GM19397 (cell line): ENCODE results near the gene FNDC3A.
"Not testable (repeated sequence)": the region's sequence is repeated elsewhere in the genome, so short reads cannot be mapped to it uniquely, and the experiment has no call there.

Experiments
- ATAC-seq: cut with Tn5 transposase; IDR thresholded peaks from one replicate; pipeline ENCODE4 v1.9.1; 2021; ENCODE audit warnings: mild to moderate bottlenecking, moderate library complexity; ENCODE audit not compliant: unreplicated experiment

FNDC3A gene

DNA sequence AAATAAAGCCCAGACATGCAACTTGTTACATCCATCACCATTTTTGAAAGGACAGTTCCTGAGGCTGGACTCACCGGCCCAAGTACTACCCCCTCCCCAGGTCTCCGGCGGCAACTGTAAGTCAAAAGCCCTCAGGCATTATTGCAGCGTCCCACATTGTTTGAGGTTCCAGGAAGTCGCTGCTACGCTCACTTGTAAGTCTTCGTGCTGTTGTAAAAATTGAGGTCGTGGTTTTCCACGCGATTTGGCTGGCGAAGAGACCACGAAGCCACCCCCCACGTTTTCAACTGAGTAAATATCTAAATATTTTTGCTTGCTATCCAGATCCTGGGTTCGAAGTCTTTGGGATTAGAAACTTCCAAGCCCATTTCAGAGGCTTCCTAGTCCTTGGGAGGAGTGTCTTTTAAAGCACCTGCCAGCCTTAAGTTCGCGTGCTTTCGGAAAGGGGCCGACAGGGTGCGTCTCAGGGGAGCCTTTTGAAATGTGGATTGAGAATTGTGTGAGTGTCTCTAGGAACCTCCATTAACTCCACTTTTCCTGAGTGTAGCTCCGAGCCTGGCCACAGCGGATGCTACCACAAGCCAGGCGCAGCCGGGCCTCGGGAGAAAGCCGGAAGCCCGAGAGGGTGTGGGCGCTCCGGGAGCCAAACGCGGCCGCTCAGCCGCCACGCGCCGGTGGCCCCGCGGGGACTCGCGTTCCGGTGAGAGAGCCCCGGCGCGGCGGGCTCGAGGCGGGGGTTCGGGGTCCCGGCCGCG lies 434 bp upstream of the FNDC3A start:
- ATAC-seq, result peak; percentile 22

DNA sequence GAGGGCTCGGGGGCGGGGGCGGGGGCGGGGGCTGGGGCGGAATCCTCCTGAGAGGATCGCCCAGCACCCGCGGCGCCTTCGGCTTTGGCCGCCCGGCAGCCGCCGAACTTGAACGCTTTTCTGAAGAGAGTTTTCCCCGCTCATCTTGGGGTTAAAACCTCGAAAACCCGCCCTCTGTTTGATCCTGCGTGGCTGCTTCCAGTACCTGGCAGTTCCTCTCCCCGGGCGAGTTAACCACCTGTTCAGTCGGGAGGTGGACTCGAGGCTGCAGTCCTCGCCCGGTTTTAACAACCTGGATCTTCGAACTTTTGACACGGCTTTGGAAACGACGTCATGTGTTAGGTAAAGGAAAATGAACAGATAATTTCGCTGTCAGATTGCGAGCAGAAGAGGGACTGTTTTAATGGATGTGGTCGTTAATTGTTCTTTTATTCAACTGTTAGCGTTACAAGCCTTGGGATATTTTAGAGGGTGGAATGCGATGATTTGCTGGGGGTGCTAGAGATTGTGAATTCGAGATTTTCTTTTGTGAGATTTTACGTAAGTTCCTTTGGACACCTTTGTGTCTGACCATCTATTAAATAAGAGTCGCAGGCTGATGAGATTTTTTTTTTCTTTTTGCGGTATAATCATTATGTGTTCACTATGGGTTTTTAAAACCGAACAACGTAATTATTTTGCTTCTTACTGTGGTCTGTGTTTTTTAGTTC lies 1.0 kb downstream of the FNDC3A start:
- peak; percentile 12 for ATAC-seq

DNA sequence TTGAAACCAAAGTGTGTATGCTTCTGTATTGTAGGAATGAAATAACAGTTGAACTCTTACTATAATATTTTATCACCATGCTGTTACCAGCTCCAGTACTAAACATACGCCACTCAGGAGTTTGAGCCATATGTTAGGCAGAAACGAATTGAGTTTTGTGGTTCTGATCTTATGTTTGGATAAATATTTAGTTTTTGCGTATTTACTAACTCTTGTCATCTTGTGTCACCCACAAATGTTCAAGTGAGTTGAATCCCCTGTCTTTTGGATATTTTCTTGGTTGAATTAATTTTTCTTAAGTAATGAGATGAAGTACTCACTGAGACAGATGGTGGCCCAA lies 1.5 kb downstream of the FNDC3A start:
- no peak for ATAC-seq

DNA sequence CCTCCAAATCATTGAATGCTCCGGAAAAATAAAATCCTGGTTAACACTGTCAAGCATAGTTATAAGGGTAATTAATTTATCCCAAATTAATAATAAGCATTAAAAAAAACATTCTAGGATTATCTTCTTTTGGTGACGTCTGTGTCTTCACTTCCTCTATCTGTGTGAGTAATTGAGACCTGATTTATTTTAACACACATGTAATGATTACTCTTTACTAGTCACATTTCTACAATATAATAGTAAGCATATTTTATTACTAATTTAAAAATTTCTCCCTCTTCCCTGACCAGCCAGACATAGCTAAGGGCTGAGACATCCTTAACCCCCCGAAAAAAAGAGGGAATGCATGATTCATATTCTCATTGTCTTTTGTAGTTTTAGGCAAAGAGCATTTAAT lies 2.3 kb downstream of the FNDC3A start:
- ATAC-seq, result no peak

DNA sequence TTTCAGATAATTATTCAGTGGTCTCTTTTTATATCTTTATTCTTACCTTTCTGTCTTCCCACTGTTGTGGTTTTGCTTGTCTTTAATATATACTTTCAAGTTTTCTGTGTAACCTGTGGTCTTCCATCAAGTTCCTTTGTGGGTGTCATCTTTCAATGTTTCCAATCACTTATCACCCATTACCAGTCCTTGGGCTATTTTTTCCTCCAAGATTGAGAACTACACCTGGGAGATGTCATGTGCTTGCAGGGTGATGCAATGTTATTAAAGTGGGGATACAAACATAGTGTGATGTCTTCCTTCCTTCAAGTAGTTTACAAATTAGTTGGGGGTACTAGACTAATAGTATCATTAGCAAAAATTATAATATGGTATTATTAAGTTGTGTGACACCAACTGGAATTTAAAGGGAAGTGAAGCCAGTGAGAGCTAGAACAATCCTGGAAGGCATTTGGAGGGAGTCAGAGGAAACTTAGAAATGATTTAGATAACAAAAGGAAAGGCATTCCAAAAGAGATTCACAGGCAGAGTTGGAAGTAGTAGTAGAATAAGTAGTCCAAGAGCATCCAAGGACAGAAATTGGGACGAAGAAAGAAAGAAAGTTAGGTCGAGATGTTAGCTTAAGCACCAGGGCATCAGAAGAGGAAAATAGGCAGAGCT lies 3.4 kb downstream of the FNDC3A start:
- ATAC-seq, result no peak

DNA sequence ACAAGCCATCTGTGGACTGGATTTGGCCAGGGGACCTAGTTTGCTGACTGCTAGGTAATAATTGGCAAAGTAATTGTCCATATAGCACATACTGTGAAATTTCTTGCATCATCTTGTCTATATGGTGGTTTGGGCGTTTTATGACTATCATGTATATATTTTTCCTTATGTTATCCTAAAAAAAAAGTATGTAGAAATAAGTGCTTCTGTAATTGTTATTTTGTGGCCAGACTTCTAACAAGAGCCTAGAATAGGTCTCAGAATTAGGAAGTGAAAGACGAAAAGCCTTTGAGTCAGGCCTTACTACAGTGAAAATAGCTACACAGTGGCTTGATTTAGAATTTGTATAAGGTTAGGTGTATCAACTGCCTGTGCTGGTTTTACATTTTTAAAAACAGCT lies 4.2 kb downstream of the FNDC3A start:
- no peak for ATAC-seq

DNA sequence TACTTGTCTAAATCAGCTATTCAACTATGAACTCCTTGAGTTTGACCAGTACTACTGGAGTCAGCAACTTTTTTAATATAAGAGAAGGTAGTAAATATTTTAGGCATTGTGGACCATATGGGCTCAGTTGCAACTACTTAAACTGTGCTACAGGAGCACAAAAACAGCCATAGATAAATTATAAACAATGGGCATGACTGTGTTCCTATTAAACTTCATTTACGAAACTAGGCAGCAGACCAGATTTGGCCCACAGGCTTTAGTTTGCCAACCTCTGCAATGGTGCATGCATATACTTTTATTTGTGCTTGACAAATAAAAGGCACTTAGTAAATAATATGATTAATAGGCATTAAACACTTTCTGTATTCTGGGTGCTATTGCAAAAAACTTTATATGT lies 7.6 kb downstream of the FNDC3A start:
- no peak for ATAC-seq

DNA sequence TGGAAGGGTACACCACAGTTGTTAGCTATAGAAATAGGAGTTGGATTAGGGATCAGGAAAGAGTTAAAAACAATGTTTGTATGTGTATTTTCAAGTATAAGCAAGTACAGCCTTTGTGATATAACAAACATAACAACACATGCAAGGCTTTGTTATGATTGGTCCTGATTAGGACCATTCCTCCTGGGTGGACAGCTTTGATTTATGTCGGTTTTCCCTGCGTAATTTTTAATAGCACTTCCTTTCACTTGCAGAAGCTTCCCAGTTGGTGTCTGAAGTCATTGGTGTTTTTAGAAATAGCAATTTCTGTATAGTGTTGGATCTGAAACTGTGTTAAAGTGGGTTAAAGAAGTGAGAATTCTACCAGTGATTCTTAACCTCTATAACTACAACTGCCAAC lies 10.0 kb downstream of the FNDC3A start:
- no peak for ATAC-seq

DNA sequence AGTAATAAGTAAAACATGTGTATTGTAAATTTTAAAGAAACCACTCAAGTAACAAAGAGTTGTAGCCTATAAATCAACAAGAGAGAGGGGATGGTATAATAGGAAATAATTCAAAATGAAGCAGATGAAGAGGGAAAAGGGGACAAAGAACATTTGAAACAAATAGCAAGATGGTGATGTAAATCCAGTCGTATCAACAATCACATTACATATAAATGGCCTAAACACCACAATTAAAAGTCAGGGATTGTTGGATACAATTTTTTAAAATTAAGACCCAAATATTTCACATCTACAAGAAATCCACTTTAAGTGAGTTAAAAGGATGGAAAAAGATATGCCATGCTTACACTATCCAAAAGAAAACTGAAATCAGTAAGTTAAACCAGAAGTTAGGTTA lies 15.2 kb downstream of the FNDC3A start:
- ATAC-seq, result no peak

DNA sequence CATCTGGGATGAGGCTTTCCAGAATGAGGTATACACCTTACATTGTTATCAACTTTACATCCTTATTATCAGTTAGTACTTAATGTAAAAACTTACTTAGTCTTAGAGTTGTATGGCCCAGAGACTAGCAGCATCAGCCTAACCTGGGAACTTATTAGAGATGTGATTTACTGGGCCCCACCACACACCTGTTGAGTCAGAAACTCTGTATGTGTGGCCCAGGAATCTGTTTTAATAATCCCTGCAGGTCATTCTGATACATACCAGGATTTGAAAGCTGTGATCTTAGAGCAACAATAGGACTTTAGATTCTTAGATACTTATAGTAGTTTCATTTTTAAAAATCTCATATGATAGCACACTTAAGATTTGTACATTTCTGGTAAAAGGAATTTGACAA lies 17.4 kb downstream of the FNDC3A start:
- no peak for ATAC-seq

DNA sequence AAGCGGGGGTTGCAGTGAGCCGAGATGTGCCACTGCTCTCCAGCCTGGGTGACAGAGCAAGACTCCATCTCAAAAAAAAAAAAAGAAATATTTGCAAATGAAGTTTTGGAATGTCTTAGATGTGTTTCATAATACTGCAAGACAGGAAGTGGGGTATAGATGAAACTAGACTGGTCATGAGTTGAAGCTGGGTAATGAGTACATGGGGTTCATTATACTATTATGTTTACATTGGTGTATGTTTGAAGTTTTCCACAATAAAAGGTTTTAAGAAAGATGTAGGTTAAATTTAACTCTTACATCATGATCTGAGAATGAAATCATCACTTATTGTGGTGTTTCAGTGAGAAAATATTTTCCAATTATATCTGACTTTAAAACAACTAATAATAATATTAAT lies 19.0 kb downstream of the FNDC3A start:
- ATAC-seq, result peak; percentile 50

DNA sequence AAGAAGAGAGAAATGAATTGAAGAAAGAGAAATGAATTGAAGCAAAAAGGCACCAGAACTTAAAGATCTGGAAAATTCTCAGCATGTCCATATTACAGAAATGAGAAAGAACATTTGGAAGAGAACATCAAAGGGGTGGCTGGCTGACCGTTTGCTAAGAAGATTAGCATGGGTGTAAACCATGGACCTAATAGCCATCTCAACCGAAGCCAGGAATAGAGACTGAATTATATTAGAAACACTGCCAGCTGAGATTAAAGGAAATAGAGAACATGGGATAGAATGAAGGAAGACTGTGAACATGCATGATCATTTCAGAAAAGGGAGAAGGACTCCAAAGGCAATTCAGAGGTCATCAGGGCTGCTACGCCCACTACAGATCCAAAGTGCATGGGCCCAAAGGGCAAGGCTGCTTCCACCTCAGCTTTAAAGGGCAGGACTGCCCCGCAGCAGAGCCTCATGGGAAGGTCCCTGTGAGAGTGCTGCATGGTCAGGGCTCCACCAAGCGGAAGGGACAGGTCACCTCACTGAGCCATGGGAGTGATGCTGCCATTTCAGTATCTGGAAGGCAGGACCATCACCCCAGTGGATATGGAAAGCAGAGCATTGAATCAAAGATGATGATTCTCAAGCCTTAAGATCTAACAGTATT lies 23.1 kb downstream of the FNDC3A start:
- no peak for ATAC-seq

DNA sequence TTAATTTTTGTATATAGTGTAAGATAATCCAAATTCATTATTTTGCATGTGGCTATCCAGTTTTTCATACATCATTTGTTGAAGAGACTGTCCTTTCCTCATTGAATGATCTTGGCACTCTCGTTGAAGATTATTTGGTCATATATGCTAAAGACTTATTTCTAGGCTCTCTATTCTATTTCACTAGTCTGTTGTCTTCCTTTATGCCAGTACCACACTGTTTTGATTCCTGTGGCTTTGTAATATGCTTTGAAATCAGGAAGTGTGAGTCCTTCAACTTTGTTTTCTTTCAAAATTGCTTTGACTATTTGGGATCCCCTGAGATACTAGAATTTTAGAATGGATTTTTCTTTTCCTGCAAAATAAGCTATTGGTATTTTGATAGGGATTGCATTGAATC lies 24.5 kb downstream of the FNDC3A start:
- no peak for ATAC-seq

DNA sequence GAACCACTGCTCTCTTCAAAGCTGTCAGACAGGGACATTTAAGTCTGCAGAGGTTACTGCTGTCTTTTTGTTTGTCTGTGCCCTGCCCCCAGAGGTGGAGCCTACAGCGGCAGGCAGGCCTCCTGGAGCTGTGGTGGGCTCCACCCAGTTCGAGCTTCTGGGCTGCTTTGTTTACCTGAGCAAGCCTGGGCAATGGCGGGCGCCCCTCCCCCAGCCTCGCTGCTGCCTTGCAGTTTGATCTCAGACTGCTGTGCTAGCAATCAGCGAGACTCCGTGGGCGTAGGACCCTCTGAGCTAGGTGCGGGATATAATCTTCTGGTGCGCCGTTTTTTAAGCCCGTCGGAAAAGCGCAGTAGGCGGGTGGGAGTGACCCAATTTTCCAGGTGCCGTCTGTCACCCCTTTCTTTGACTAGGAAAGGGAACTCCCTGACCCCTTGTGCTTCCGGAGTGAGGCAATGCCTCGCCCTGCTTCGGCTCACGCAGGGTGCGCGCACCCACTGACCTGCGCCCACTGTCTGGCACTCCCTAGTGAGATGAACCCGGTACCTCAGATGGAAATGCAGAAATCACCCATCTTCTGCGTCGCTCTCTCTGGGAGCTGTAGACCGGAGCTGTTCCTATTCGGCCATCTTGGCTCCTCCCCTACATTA lies 43.4 kb downstream of the FNDC3A start:
- not testable (repeated sequence) for ATAC-seq

DNA sequence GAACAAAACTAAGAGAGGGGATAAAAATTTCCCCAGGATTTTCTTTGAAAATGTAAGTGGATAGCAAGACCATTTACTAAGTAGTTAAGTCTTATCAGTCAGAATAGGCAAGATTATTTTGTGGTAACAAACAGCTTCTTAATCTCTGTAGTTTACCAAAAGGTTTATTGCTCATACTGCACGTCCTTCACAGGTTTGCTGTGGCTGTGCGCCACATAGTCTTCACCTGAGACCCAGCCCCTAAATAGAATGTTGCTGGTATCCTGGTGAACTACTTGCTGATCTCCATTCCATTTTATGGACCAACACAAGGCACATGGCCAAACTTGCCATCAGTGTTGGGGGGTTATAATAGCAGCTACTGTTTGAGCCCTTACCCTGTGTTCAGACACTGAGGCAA lies 44.6 kb downstream of the FNDC3A start:
- ATAC-seq, result no peak

DNA sequence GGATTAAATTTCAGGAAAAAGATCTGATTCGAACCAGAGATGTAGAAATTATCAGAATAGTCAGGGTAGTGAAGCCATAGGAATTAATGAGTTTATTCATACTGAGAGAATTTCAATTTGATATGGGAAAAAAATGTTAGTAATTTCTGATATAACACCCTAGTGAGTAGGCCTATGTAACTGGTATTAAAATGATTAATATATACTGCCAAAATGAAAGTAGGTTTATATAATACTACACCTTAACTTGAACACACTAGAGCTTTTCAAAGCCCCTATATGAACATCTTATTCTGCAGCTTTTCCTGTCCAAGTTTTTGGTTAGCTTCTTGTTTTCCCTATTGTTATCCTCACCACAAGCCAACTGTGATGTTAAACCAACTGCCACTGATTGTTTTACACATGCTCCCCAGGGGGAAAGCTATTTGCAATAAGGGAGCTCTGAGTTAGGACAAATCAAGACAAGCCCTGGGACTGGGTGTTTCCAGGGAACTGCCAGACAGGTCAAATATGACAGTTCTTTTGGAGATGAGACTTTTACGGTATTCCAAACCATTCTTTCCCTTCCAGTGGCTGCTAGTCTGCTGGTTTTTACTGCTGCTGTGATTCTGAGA lies 45.3 kb downstream of the FNDC3A start:
- no peak for ATAC-seq

DNA sequence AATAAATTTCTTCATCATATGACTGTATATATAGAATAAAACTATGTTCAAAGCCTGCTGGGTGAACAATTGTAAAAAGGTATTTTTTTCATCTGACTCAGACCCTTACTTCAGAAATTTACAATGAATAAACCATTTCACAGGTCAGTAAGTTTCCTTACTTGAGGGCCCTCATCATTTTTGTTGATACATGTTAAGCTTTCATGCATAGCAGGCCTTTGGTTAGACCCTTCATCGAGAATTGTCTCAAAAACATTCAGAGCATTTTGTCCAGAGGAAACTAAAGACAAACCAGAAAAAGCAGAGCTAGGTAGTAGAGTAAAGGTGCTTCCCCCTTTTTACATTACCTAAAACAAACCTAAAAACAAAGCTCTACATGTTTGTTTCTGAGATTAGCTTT lies 46.2 kb downstream of the FNDC3A start:
- no peak for ATAC-seq

DNA sequence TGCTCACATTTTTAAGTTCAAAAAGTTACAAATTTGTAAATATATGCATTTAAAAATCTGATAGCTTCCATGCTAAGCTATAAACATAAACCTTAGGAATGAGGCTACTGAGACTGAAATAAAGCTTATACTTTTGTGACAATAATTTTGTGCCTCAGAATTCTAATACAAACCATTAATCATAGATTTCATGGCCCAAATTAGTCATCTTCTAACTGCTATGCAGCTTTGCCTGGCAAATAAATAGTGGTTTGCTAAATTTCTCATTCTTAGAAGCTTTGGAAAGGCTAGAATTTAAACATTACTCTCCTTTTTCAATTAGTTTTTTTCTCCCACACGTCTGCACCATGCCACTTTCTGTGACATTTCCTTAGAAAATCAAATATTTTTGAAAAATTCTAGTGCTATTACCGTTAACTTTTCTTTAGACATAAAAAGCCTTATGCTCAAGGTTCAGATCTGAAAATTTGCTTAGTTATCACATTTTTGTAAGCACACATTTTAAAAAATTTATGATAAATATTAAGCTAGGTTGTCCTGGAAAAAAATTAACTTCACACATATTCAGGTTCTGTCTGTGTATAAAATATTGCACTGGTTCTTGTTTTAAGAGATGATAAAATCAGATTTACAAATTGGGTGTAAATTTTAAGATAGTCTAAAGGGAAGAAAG lies 46.9 kb downstream of the FNDC3A start:
- ATAC-seq, result no peak

DNA sequence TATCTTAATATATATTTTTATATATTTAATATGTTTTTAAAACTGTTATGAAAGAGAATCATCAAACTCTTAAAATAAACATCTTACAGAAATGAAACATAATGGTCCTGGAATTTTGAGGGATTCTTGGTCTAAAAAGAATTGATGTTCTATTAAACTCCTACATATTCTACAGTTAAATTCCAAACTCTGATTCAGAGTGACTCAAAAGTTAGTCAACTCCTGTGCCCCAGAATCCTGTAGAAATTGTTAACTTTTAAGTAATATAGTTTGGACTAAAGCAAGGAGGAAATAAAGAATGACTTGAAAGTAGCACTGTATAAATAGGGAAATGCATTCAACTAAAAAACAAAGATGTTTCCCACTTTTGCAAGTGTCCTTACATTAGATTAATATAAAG lies 47.7 kb downstream of the FNDC3A start:
- ATAC-seq, result no peak

DNA sequence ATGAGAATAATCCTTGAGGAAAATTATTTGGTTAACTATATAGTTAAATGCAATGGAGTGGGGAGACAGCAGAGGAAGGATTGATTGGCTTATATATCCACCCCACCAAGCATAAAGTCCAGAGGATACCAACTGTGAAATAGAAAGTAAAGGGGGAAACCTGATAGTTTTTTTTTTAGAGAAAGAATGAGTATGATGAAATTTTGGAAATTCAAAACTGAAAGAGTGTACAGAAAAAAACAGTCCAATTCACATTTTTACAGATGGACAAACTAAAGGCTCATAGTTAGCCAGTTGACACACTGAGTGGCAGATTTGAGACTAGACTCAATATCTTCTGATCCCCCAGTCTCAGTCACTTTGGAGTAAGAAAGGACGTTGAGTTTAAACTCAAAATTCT lies 51.1 kb downstream of the FNDC3A start:
- no peak for ATAC-seq
